ENCODE results near the gene PPIF. TPM values are rescaled to one million over a fixed set of nuclear protein-coding genes. Genes with fewer than 3 reads are reported as not detected.

PPIF gene
- total and polyA plus RNA-seq, 2 of the 4 experiments (the other 2 are of a cell fraction) = 29.2 to 130 TPM

DNA sequence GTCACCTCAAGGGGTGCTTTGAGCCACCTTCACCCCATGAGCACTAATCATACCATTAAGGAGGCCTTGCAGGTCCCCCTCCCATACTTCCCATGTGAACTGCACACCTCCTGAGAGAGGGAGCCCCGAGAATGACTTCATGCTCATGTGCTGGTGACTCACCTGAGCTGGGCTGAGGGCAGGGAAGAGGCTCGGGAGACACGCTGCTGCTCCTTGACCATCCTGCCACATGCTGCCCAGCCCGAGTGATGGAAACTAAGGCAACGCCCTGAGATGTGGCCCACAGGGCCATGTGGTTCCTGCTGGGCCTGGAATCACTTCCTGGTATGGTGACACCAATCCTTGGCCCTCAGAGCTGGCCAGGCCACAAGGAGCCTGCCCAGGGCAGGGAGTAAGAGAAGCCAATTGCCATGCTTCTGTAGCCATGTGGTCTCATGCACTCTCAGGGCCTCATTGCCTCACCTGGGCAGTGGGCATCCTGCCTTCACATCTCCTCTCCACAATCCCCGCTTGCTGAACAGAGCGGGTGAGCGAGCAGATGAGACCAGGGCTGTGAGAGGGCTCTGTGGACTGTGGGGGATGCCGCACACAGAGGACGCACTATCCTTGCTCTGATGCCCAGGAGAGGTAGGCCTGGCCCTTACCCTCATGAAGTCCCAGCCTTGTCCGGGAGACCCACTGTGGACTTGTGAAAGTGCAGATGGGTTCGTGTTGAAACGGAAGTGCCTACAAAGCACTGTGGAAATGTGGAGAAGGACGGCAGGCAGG is 18.3 kb upstream of the PPIF start (continued):
- no peak for TF ChIP-seq MAZ (IDR thresholded peaks at IDR 0.05; ENCODE audit: borderline replicate concordance, low read depth, low read length)

DNA sequence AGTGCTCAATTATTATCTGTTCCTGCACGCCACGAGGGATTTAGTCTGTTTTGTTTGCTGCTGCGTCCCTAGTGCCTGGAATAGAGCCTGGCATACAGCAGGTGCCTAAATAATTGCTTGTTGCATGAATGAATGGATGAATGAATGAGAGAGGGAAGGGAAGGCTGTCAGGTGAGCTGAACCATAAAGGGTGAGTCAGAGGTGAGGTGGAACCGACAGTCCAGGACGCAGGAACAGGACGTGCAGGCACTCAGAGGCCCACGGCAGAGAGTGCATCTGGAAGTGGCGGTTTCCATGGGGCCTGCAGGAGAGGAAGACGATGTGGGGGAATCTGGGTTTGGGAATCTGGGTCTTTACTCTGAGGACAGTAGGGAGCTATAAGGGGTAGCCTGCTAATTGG is 17.7 kb upstream of the PPIF start:
- CTCF ChIA-PET = no interaction called here
- peak overlapping the region; percentile 42; the same call in 1 of the 3 replicates for H2BK15ac ChIP-seq (ENCODE audit: low read depth, low read length)
- no peak overlapping the region; the same call in 1 of the 2 replicates for H4K91ac ChIP-seq (ENCODE audit: insufficient read depth, low read depth, low read length)
- no peaks in the 10 kb centered on the region for H3K27me3 ChIP-seq (ENCODE audit: control insufficient read depth, insufficient read depth, low read length)
- H3K23ac ChIP-seq (ENCODE audit: low read depth, low read length) = no peak overlapping the region
- no peak overlapping the region for H2BK20ac ChIP-seq (ENCODE audit: low read depth, low read length)
- H3K36me3 ChIP-seq (ENCODE audit: control insufficient read depth, insufficient read depth, low read length) = no peaks in the 10 kb centered on the region
- H4K8ac ChIP-seq (ENCODE audit: low read depth in 2 of 2, low read length in 2 of 2) = no peak overlapping the region
- no peak overlapping the region for H3K4me3 ChIP-seq (ENCODE audit: insufficient read depth, low read depth, low read length)
- H4K20me1 ChIP-seq (ENCODE audit: insufficient read depth, low read length) = no peaks in the 10 kb centered on the region
- DNase-seq (no peak), ATAC-seq (ENCODE audit: low read depth) (no peak)
- peak overlapping the region; percentile 46 for H2BK120ac ChIP-seq (ENCODE audit: low read depth, low read length)
- no peak overlapping the region for H3K27ac ChIP-seq (ENCODE audit: insufficient read depth, low read length)
- H3K56ac ChIP-seq (ENCODE audit: extremely low read depth, insufficient read depth, low read length) = no peak overlapping the region
- no peak overlapping the region for H2AFZ ChIP-seq (replicated peaks; ENCODE audit: low read length, poor library complexity)
- H3K9me1 ChIP-seq (ENCODE audit: insufficient read depth, low read length) = peaks cover 23% of the 10 kb centered on the region
- peaks cover 6% of the 10 kb centered on the region; the same call in 1 of the 2 replicates for H3K4me1 ChIP-seq (ENCODE audit: control insufficient read depth, insufficient read depth, low read length)
- no peak overlapping the region for H3K14ac ChIP-seq (replicated peaks; ENCODE audit: low read depth, low read length)
- WGBS, 2 experiments (ENCODE audit: extremely low coverage in 2 of 2, insufficient read length in 1 of 2) = 91% methylated on average over 5 of the region's 9 CpGs; no CpG with 5 or more reads in 1 of the 2 experiments
- dilution Hi-C loops (cut with HindIII; ENCODE audit: low sequenced_read_pairs, unreplicated experiment) = no loop called here
- no TSS peak for BruUV-seq (replicated peaks)
- no peak overlapping the region for H3K4me2 ChIP-seq (ENCODE audit: low read depth, low read length)
- no peak overlapping the region for H3K4ac ChIP-seq (ENCODE audit: low read depth, low read length)
- H3K18ac ChIP-seq (ENCODE audit: low read depth, low read length) = no peak overlapping the region
- no peak overlapping the region for H3K9ac ChIP-seq (ENCODE audit: low read depth, low read length)
- intact Hi-C loops (cut with micrococcal nuclease) = no loop called here
- no peaks in the 10 kb centered on the region for H3K9me3 ChIP-seq (ENCODE audit: control insufficient read depth, insufficient read depth, low read length)
- no peak overlapping the region for H2BK5ac ChIP-seq (ENCODE audit: low read depth, low read length, poor library complexity, severe bottlenecking)
- H3K79me1 ChIP-seq (ENCODE audit: low read depth in 1 of 2, low read length in 2 of 2) = no peaks in the 10 kb centered on the region; a peak in 1 of 4 replicates
- no peak overlapping the region for H4K5ac ChIP-seq (ENCODE audit: low read depth, low read length)
- in situ Hi-C loops (cut with MboI; ENCODE audit: low sequenced_read_pairs) = no loop called here
- POLR2A ChIA-PET (ENCODE audit: unreplicated experiment) = no interaction called here
- H2AK5ac ChIP-seq (ENCODE audit: low read depth, low read length) = peak overlapping the region; percentile 88; the same call in 1 of the 2 replicates
- no peak overlapping the region for H2AK9ac ChIP-seq (replicated peaks; ENCODE audit: low read depth, low read length, poor library complexity)
- no peak for TF ChIP-seq MXI1 (IDR thresholded peaks at IDR 0.05; ENCODE audit: borderline replicate concordance, low read depth, low read length)
- no peak for TF ChIP-seq NFE2L2 (IDR thresholded peaks at IDR 0.05; ENCODE audit: low read depth, low read length)
- TF ChIP-seq BHLHE40 (IDR thresholded peaks at IDR 0.05; ENCODE audit: low read depth, low read length) = no peak
- TF ChIP-seq CHD1 (IDR thresholded peaks at IDR 0.05; ENCODE audit: low read depth, low read length) = no peak
- TF ChIP-seq, protein P1, sequence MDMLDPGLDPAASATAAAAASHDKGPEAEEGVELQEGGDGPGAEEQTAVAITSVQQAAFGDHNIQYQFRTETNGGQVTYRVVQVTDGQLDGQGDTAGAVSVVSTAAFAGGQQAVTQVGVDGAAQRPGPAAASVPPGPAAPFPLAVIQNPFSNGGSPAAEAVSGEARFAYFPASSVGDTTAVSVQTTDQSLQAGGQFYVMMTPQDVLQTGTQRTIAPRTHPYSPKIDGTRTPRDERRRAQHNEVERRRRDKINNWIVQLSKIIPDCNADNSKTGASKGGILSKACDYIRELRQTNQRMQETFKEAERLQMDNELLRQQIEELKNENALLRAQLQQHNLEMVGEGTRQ (IDR thresholded peaks at IDR 0.05; ENCODE audit: low read depth, low read length) = no peak
- no peak for TF ChIP-seq MAZ (IDR thresholded peaks at IDR 0.05; ENCODE audit: borderline replicate concordance, low read depth, low read length)
- TF ChIP-seq CEBPB (IDR thresholded peaks at IDR 0.05; ENCODE audit: low read depth, low read length) = no peak
- TF ChIP-seq SMC3 (IDR thresholded peaks at IDR 0.05; ENCODE audit: low read depth, low read length) = no peak
- TF ChIP-seq, protein P2, sequence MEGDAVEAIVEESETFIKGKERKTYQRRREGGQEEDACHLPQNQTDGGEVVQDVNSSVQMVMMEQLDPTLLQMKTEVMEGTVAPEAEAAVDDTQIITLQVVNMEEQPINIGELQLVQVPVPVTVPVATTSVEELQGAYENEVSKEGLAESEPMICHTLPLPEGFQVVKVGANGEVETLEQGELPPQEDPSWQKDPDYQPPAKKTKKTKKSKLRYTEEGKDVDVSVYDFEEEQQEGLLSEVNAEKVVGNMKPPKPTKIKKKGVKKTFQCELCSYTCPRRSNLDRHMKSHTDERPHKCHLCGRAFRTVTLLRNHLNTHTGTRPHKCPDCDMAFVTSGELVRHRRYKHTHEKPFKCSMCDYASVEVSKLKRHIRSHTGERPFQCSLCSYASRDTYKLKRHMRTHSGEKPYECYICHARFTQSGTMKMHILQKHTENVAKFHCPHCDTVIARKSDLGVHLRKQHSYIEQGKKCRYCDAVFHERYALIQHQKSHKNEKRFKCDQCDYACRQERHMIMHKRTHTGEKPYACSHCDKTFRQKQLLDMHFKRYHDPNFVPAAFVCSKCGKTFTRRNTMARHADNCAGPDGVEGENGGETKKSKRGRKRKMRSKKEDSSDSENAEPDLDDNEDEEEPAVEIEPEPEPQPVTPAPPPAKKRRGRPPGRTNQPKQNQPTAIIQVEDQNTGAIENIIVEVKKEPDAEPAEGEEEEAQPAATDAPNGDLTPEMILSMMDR (conservative IDR thresholded peaks at IDR 0.05; ENCODE audit: low read depth, low read length) = no peak
- TF ChIP-seq, protein P3, sequence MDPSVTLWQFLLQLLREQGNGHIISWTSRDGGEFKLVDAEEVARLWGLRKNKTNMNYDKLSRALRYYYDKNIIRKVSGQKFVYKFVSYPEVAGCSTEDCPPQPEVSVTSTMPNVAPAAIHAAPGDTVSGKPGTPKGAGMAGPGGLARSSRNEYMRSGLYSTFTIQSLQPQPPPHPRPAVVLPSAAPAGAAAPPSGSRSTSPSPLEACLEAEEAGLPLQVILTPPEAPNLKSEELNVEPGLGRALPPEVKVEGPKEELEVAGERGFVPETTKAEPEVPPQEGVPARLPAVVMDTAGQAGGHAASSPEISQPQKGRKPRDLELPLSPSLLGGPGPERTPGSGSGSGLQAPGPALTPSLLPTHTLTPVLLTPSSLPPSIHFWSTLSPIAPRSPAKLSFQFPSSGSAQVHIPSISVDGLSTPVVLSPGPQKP (IDR thresholded peaks at IDR 0.05; ENCODE audit: borderline replicate concordance, low read depth, low read length) = no peak
- TF ChIP-seq MAFK (IDR thresholded peaks at IDR 0.05; ENCODE audit: low read depth, low read length) = no peak
- TF ChIP-seq FOS (IDR thresholded peaks at IDR 0.05; ENCODE audit: low read depth, low read length) = no peak
